ENCODE results near the gene FMO5. TPM values are rescaled to one million over a fixed set of nuclear protein-coding genes. Genes with fewer than 3 reads are reported as not detected.

FMO5 gene
- total and polyA plus RNA-seq, 2 of the 13 experiments (the other 11 are each of a cell fraction or from before 2014, with no cell fraction given): 48.2 to 149 TPM

GRCh38 chr1:147245586-147246021 lies 20.5 kb upstream of the FMO5 start (continued):
- no peak for TF ChIP-seq NPAS2 (CRISPR knock-in tag; IDR thresholded peaks at IDR 0.05; ENCODE audit: borderline replicate concordance)
- TF ChIP-seq ZNF605 (CRISPR knock-in tag; IDR thresholded peaks at IDR 0.05): no peak
- TF ChIP-seq ZNF362 (CRISPR knock-in tag; IDR thresholded peaks at IDR 0.05; ENCODE audit: borderline replicate concordance): no peak
- TF ChIP-seq ZNF121 (CRISPR knock-in tag; IDR thresholded peaks at IDR 0.05): peak; percentile 78
- no peak for TF ChIP-seq NFATC3 (CRISPR knock-in tag; IDR thresholded peaks at IDR 0.05)
- 0 out of 2 replicates have a peak, but pooled peaks have one; percentile 14 for TF ChIP-seq ZNF770 (CRISPR knock-in tag; IDR thresholded peaks at IDR 0.05)
- TF ChIP-seq ZBTB2 (CRISPR knock-in tag; IDR thresholded peaks at IDR 0.05; ENCODE audit: low read depth): no peak
- TF ChIP-seq ZFP37 (CRISPR knock-in tag; IDR thresholded peaks at IDR 0.05; ENCODE audit: borderline replicate concordance): no peak
- no peak for TF ChIP-seq ZNF639 (CRISPR knock-in tag; conservative IDR thresholded peaks at IDR 0.05)
- peak; percentile 29; the same call in 1 of the 2 replicates for TF ChIP-seq PHF20 (CRISPR knock-in tag; IDR thresholded peaks at IDR 0.05)
- no peak for TF ChIP-seq PRDM10 (CRISPR knock-in tag; IDR thresholded peaks at IDR 0.05; ENCODE audit: low read depth)
- no peak for TF ChIP-seq AHR (CRISPR knock-in tag; IDR thresholded peaks at IDR 0.05)
- TF ChIP-seq NFIC (IDR thresholded peaks at IDR 0.05; ENCODE audit: low read length): no peak
- no peak for TF ChIP-seq THYN1 (CRISPR knock-in tag; IDR thresholded peaks at IDR 0.05; ENCODE audit: borderline replicate concordance, low read depth)
- no peak for TF ChIP-seq ZBTB43 (CRISPR knock-in tag; conservative IDR thresholded peaks at IDR 0.05)

All from HepG2 (cell line).